Retina (tissue), 1 donor: ENCODE results near the gene TMEM240.
"Not testable (repeated sequence)": the region's sequence is repeated elsewhere in the genome, so short reads cannot be mapped to it uniquely, and the experiment has no call there.

Source experiments
- DNase-seq: peaks from one replicate; pipeline ENCODE4 v3.0.0-alpha.2; 2016

TMEM240 gene

GRCh38 chr1:1539310-1540089, 924 bp downstream of the TMEM240 start:
- DNase-seq = peak; percentile 43

- DNase-seq = no peak
Measured at GRCh38 chr1:1538989-1539309, 1.5 kb downstream of the TMEM240 start.

GRCh38 chr1:1538334-1538733, 2.1 kb downstream of the TMEM240 start:
- no peak for DNase-seq

- DNase-seq = no peak
Measured at GRCh38 chr1:1537626-1538250, 2.7 kb downstream of the TMEM240 start.

- no peak for DNase-seq
Measured at GRCh38 chr1:1536938-1537546, 3.4 kb downstream of the TMEM240 start.

- DNase-seq = no peak
Measured at GRCh38 chr1:1536019-1536937, 4.1 kb downstream of the TMEM240 start.

GRCh38 chr1:1535201-1536018, 5.0 kb downstream of the TMEM240 start:
- DNase-seq = no peak

- no peak for DNase-seq
Measured at GRCh38 chr1:1534401-1535154, 5.8 kb downstream of the TMEM240 start.

- DNase-seq = not testable (repeated sequence)
Measured at GRCh38 chr1:1533894-1534291, 6.5 kb downstream of the TMEM240 start.

- DNase-seq = not testable (repeated sequence)
Measured at GRCh38 chr1:1533176-1533893, 7.1 kb downstream of the TMEM240 start.

GRCh38 chr1:1531947-1532346, 8.5 kb downstream of the TMEM240 start:
- no peak for DNase-seq

- no peak for DNase-seq
Measured at GRCh38 chr1:1529936-1530335, 10.5 kb downstream of the TMEM240 start.

- no peak for DNase-seq
Measured at GRCh38 chr1:1529321-1529720, 11.1 kb downstream of the TMEM240 start.

GRCh38 chr1:1528301-1529267, 11.8 kb downstream of the TMEM240 start:
- no peak for DNase-seq

GRCh38 chr1:1527092-1527816, 13.2 kb downstream of the TMEM240 start:
- no peak for DNase-seq

GRCh38 chr1:1526476-1526875, 13.9 kb downstream of the TMEM240 start:
- not testable (repeated sequence) for DNase-seq

- not testable (repeated sequence) for DNase-seq
Measured at GRCh38 chr1:1524750-1525383, 15.6 kb downstream of the TMEM240 start.

- not testable (repeated sequence) for DNase-seq
Measured at GRCh38 chr1:1523651-1524050, 16.8 kb downstream of the TMEM240 start.
